GM21786 (cell line): ENCODE measurements around the gene FAM227A.

Experiments
- ATAC-seq: cut with Tn5 transposase; IDR thresholded peaks from one replicate; pipeline ENCODE4 v1.9.1; 2021; ENCODE audit not compliant: unreplicated experiment

FAM227A gene

DNA sequence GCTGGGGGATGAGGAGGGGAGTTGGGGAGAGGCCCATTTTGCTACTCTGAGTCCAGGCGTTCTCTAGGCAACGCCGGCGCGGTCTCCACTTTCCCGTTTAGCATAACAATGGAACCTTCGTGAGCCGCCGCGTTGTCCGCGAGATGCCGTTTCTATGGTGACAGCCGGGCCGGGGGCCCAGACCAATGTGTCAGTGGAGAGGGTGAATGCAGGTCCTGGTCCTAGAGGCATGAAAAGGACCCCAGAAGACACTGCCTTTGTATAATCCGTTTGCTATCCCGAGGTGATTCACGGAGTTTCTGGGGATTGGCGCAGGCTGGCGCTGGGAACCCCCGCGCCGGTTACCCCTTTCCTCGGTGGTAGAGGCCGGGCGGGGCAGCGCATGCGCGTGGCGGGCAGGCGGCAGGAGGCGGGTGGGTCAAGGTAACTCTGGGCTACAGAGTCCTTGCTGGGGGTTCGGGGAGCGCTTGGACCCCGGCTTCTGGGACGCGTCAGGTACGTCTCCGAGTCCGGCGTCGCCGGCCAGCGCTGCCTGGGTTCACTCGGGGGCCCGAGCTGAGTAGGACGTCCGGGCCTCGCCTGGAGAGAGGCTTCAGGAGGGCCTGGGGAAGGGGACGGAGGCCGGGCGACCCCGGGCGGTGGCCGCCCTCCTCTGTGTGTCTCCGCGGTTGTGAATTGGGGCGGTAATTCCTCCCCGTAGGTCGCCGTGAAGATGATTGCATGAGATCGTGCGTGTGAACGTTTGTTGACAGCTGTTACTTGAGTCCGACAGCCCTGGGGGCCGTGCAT is at the start of gene FAM227A, which contains the start of gene CBY1:
FAM227A (minus strand) TSS at position 137 of the 789 bp plus-strand sequence. CDS start 6,224 bp downstream, outside the sequence.
CBY1 (plus strand) TSS at position 383 of the 789 bp plus-strand sequence. CDS start 11,417 bp downstream, outside the sequence.
- ATAC-seq, result peak; percentile 79

DNA sequence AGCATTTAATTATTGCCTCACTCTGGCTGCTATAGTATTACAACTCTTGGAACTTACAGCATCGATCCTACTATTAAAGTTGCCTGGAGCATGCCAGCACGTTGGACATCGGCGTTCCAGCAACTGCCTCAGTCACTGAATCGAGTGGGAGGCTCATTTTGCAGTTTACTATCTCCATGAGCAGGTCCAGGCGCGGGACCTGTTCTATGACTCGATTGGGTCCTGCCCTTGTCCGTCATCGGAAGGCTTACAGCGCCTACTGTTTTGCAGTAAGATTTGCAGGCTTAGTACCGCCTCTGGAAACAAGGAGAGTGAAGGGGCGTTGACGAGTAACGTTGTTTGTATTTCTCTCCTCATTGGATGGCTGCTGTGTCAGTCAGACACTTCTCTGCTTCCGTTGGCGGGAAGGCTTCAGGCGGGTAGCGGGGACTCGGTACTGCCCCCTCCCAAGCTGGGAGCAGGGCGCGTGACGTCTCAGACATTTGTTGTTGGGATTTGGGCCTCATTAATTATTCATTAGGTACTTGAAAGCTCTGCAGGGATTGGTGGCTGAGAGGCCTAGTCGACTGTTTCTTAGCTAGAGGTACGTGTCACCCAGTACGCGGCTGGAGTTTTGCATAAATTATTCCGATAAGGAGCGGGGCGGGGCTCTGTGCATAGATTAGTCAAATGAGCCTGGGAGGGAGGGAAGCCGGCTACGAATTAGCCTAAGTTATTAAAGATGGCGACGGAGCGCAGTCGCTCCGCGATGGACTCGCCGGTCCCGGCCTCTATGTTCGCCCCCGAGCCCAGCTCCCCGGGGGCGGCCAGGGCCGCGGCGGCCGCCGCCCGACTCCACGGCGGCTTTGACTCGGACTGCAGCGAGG is 49.3 kb upstream of the FAM227A start, which contains the start of gene GTPBP1:
GTPBP1 (plus strand) TSS at position 710 of the 866 bp plus-strand sequence; CDS start at position 722, 12 bp downstream.
- ATAC-seq, result peak; percentile 63

DNA sequence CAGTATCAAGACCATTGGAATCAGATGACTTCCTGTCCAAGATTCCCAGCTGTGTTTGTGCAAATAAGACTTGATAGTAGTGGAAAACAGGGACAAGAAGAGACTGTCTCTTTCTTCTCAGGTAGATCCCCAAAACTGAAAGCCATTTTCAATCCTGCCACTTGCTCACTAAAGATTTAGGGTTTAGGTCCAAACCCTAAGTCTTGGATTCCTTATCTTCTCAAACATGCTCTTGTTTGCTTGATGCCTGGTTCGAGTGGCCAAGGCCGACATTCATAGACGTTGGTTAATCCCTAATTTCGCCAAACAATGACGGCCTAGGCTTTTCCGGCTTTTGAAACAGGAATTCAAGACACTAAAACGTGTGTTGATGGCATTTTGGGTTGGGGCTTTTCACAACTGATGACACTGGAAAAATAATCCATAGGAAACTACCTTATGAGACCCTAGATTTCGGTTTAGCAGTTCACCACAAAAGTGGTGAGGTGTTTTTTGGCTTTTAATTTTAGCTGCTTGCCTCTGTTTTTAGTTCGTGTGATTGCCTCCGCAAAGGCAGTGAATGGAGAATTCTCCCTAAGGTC is 48.6 kb upstream of the FAM227A start:
- ATAC-seq, result no peak

DNA sequence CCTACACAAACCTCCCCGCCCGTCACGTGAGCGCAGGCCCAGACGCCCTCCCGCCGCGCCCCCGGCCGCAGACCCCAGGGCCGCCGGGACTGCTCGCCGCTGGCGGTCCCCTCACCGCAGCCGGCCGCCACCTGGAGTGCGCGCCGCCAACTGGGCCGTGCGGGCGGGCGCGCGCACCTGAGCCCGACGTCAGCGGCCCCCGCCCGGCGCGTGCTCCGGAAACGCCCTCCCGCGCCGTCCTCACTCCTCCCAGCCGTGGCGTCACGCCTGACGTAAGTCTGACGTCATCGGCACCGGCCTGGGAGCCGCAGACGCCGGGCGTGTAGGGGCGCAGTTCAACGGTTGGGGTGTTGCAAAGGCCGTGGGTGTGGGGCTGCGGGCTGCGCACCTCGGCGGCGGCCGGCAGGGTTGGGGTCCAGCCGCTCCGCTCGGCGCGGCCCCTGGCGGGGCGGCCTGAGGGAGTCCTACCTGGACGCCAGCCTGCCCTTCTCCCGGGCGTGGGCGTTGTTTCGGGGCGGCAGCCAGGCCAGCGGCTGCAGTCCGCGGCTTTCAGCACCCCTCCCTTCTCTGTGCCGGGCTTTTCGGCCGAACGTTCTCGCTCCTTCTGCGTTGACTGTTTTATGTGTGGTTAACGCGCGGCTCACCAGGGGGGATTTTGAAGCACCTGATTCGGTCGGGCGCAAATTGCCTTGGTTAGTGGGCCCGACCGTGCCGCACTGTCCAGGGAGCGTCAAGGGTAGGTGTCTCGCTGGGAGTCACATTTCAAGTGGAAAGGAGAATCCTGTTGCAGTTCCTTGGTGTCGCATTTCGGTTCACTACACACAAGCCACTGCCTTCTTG is 44.8 kb upstream of the FAM227A start, which contains the start of gene JOSD1:
JOSD1 (minus strand) TSS at position 155 of the 840 bp plus-strand sequence. CDS start 956 bp downstream, outside the sequence.
- ATAC-seq, result peak; percentile 33

DNA sequence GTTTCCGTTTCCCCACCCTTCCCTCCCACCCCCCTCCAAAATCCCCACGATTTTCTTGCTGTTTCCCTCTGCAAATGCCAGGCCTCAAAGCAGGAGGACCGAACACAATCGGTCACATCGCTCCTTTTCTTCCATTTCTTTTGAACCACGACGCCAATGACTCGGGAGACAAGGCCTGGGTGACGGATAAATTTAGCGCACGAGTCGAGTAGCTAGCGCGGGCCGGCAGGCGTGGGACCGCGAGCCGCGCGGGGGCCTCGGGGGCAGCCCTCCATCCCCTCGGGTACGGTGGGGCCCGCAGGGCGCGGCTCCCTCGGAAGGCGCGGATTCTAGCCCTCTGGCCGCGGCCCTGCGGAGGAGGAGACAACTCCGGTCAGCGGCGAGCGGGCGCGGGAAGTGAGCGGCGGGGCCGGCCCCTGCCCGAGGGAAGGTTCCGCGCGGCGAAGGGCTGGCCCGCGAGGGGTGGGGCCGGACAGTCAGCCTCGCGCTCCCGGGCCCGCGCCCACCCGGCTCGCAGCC is 44.1 kb upstream of the FAM227A start:
- no peak for ATAC-seq

DNA sequence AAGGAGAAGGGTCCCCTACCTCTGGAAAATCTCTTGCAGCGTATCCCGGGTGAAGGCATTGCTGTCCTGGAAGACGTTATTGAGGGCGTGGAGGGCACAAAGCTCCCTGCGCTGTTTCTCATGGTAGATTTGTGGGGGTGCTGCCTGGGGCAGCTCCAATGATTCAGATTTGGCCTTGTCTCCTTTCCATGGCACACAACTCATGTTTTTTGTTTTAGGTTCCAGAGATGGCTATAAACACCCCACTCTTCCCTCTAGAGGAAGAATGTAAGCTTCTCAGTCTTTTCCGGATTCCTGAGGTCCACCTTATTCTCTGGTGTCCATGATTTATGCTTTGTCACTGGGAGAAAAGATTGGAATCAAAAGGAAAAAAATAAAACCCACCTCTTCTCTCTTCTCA is 43.6 kb upstream of the FAM227A start:
- no peak for ATAC-seq

DNA sequence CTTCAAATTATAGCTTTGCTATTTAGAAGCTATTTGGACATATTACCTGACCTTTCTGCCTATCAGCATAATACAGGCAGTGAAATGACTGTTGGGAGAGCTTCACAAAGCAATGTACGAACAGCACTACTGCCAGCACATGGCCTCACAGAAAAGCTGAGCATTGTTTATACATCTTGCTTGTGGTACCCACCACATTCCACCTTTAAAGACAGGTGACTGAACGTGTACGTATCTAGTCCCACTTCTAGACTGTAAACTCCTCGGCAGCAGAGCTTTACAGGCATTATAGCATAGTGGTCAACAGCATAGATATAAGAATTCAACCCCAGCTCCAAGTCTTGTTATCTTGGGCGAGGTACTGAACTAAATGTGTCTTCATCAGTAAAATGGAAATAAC is 43.0 kb upstream of the FAM227A start:
- ATAC-seq, result no peak

DNA sequence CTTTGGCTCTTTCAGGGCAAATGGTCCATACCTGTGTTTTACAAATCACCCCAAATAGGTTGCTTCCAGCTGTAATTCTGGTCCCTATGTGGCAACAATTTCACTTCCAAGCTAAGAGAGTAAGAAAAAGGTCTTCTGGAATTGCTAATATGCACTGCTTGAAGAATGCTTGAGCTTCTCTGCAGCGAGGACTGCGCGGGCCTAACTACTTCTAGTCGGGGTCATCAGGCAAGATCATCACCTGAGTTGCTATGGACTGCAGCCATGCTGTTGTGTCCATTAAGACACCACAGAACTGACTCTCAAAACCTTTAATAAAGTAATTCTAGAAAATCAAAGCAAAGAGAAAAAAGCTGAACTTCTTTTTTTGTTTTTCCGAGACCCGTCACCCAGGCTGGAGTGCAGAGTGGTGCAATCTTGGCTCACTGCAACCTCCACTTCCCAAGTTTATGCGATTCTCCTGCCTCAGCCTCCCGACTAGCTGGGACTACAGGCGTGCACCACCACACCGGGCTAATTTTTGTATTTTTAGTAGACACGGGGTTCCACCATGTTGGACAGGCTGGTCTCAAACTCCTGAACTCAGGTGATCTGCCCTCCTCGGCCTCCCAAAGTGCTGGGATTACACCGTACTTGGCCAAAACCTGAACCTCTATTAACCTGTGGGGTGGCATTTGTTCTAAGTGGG is 42.4 kb upstream of the FAM227A start:
- ATAC-seq, result no peak

DNA sequence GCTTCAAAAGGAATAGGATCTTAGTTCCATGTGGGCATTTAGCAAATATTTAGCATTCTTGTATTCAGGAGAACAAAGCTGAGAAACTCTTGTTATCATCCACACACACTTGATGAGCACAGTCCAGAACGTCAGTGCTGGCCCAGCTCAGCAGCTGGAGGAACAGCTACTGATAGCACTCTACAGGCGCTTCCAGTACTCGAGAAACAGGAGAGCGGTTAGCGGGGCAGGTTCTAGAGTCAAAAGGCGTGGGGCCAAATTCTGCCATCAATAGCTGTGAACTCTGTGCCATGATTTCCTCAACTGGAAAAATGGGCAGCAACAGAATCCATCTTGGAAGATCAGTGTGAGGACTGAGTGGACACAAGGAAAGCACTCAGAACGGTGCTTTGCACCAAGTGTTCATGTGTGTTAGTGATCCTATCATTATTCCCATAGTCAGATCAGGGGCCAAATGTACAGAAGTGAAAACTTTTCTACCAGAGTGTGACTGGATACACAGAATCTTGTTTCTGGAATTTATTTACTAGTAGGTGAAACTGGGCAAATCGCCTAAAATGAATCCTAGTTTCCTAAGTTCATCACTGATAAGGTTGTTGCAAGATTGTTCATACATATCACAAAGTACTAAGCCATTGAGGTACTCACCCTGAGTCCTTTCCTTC is 41.4 kb upstream of the FAM227A start:
- ATAC-seq, result no peak

DNA sequence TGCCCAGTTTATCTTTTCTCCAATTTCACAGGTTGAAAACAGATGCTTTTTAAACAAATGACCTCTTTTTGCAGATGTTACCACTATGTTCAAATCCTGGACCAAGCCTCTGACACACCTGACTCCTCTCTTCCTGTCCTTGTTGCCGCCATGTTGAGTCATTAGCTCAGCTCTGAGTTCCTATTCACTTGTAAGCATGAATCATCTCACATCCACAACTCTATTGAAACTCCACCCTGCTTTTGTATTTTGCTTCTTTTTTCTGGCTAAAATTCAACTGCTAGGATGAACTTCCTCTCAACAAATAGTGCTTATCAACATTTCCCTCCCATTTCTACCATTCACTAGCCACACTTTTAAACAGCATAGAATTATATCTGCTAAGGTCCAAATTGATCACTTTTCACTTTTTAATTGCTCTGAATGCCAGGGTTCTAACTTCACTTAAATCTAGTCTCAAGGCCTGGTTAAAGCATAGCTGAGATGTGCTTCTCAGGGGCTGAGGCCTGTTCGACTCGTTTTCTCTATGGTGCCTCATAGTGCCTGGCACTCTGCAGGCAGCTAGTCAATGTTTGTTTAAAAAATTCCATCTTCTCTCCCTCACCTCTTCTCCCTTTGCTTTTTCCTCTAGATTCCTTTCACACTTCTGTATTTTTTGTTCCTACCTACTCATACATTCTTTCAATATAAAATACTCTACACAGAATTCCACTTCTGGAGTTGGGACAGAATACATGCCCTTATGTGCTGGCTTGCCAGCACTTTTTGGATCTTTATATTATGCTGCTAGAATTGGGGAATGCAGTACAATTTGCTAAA is 40.6 kb upstream of the FAM227A start:
- no peak for ATAC-seq

DNA sequence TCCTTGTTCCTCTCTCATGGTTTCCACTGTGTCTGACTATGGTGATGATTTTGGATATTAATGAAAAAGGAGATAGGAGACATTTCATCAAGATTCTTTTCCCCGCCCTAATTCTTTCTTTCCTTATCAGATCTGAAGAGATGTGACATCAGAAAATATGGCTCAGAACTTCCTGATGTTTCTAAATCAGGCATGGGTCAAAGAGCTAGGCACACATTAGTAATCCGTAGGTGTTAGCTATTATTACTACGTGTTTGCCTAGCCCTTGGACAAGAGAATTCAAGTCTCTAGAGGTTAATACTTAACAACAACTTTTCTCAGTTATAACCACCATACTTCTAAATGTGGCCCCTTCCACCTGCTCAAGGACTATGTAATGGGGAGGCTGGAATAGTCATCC is 38.7 kb upstream of the FAM227A start:
- no peak for ATAC-seq

DNA sequence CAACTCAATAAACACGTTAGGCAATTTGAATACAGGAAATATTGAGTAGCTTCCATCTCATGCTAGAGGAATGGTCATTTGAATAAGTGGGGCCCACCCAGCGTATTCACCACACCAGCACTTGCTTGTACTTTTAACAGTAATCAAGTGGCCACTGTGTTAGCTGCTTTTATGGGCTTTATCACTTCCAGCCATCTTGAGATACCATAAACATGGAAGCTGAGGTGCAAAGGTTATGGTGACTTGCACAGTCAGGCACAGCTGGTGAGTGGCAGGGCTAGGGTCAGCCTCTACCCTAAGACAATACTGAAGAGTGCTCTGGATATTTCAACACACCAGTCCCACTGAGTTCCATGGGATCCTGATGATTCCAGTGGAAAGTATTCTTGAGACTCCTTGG is 37.9 kb upstream of the FAM227A start:
- no peak for ATAC-seq

DNA sequence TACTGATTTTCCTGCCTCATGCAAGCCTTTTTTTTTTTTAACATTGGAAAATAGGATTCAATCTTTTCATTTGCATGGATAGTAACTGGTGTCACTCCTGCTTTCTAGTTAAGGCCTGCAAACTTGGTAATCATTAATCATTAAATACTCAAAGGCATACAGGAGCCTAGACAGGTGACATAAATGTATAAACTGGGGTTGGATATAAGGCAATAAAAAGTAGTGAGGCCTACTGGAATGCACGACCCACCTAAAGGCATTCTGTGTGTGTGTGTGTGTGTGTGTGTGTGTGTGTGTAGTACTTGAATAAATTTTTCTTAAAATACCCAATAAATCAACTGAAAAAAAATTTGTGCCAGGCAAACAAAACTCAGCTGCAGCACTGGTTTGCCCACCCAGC is 33.5 kb upstream of the FAM227A start:
- ATAC-seq, result no peak

DNA sequence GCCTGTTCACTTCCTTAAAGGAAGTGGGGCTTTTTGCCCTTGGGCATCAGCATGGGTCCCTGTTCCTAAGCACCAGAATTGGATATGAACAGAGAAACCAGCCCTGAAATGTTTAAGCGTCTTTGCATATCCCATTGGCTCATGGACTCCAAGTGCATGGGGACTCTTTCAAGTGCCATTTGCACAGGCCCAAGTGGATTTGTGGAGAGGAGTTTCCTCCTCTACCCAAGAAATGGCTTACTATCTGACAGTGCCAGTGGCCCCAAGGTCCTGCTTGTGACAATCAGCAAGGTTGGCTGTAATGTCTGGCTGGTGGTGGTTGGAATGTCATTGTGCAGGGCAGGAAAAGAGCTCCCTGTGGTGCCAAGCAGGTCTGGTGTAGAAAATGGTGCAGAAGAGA is 29.6 kb upstream of the FAM227A start:
- no peak for ATAC-seq

DNA sequence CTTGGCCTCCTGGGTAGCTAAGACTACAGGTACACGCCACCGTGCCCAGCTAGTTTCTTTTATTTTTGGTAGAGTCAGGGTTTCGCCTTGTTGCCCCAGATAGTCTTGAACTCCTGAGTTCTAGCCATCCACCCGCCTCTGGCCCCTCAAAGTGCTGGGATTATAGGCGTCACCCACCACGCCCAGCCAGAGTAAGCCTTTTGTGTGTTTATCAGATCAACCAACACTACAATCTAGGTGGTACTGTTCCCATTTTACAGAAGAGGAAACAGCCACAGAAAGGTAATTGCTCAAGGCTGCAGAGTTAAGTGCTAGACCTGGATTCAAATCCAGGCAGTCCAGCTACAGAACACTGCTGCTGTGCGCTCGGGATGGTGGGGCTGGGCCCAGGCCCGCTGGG is 28.7 kb upstream of the FAM227A start:
- ATAC-seq, result no peak

DNA sequence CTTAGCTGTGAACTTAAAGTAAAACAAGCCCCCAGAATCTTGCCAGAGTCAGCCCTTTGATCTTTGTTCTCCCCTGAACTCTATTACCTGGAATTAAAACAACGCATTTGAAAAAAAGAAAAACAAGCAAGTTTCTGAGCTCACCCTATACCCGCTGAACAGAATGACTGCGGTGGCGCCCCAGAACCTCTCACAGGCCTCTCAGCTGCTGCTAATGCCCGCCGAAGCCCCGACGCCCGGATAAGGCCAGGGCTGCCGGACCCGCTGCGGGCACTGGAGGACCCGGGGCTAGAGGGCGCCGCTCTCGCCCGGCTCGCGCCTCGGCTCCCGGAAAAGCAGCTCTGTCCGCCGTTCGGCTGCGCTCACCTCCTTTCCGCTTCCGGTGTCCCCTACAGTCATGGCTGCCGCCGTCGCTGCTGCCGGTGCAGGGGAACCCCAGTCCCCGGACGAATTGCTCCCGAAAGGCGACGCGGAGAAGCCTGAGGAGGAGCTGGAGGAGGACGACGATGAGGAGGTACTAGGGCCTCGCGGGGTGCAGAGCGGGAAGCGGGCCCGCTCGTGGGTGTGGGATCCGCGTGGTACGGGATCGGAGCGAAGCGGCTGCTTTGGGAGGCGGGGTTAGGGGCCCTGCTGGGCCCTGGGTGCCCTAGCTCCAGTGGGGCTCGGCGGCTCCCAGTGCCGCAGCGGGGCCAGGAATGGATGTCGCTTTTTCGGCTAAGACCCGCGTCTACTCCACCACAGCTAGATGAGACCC is 25.6 kb upstream of the FAM227A start, which contains the start of gene TOMM22:
TOMM22 (plus strand) TSS at position 376 of the 754 bp plus-strand sequence; CDS start at position 398, 22 bp downstream.
- ATAC-seq, result peak; percentile 97

DNA sequence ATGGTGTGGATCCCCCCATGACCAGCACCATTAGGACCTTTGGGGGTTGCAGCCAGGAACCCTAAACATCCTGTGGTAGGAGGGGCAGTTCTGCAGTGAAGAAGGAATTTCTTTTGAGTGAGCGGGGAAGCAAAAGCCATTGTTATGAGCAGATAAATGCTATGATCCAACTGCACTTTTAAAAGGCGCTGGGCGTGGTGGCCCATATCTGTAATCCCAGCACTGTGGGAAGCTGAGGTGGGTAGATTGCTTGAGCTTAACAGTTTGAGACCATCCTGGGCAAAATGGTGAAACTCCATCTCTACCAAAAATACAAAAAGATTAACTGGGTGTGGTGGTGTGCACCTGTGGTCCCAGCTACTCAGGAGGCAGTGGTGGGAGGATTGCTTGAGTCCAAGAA is 19.6 kb upstream of the FAM227A start:
- ATAC-seq, result no peak
